WTC11 (cell line): Measurements from ENCODE around the gene MGAT4C. TPM values are rescaled to one million over a fixed set of nuclear protein-coding genes. Genes with fewer than 3 reads are reported as not detected.
"Not testable (repeated sequence)": the region's sequence is repeated elsewhere in the genome, so short reads cannot be mapped to it uniquely, and the experiment has no call there.

Experiments
- ATAC-seq: fragments of 200-7000 bp; cut with Tn5 transposase; 2 replicates; pipeline ENCODE4 v1.10.0; 2021; ENCODE audit warnings: mild to moderate bottlenecking, moderate library complexity
- Bru-seq: library from RNA; stranded (reverse); fragments of 400-500 nt; gene quantifications from one replicate; lab custom pipeline; 2021; lab: Mats Ljungman, UMichigan
- CTCF ChIA-PET: fragments of 300-600 bp; sonication (Branson Sonifier 250); formaldehyde crosslinking; loops from one replicate; lab custom pipeline; 2021; ENCODE audit warnings: antibody characterized with exemption; lab: Charles Lee
- POLR2A ChIA-PET: fragments of 350-600 bp; sonication (Branson Sonifier 250); formaldehyde crosslinking; loops from one replicate; lab custom pipeline; 2021; ENCODE audit warnings: antibody characterized with exemption; lab: Charles Lee
- DNase-seq: peaks from one replicate; pipeline ENCODE4 v3.0.0; 2021; ENCODE audit warnings: low spot score
- H3K27ac Mint-ChIP-seq: 2 replicates; pipeline ENCODE4 v1.8.0; 2021; ENCODE audit warnings: mixed read lengths
- H3K27me3 Mint-ChIP-seq: 2 replicates; pipeline ENCODE4 v1.8.0; 2021; ENCODE audit warnings: low read depth, mild to moderate bottlenecking, moderate library complexity, mixed read lengths
- H3K36me3 Mint-ChIP-seq: 2 replicates; pipeline ENCODE4 v1.8.0; 2021; ENCODE audit warnings: mixed read lengths
- H3K4me1 Mint-ChIP-seq: 2 replicates; pipeline ENCODE4 v1.8.0; 2022; ENCODE audit warnings: mixed read lengths
- H3K4me3 Mint-ChIP-seq: 2 replicates; pipeline ENCODE4 v1.8.0; 2021; ENCODE audit warnings: mild to moderate bottlenecking, moderate library complexity, mixed read lengths
- H3K9me3 Mint-ChIP-seq: 2 replicates; pipeline ENCODE4 v1.8.0; 2021; ENCODE audit warnings: mixed read lengths
- ATF2 ChIP-seq: sonication (generic); formaldehyde crosslinking; IDR thresholded peaks from 2 replicates; pipeline ENCODE4 v1.8.1; 2022; ENCODE audit warnings: low read depth, missing genetic modification reagents, borderline replicate concordance
- CBFB ChIP-seq: sonication (generic); formaldehyde crosslinking; IDR thresholded peaks from 2 replicates; pipeline ENCODE4 v1.8.1; 2022; ENCODE audit warnings: mild to moderate bottlenecking, low read depth, missing genetic modification reagents
- CTCF ChIP-seq: fragments of 200-600 bp; IDR thresholded peaks from 2 replicates; pipeline ENCODE4 v1.8.0; 2022; ENCODE audit warnings: antibody characterized with exemption
- EMX1 ChIP-seq: fragments of 250-450 bp; sonication (Bioruptor Pico); IDR thresholded peaks from 2 replicates; pipeline ENCODE4 v1.8.0; 2021; ENCODE audit warnings: mild to moderate bottlenecking
- ESRRA ChIP-seq: sonication (generic); formaldehyde crosslinking; IDR thresholded peaks from 2 replicates; pipeline ENCODE4 v1.8.1; 2022; ENCODE audit warnings: mild to moderate bottlenecking, missing genetic modification reagents, borderline replicate concordance
- HMGA2 ChIP-seq: fragments of 250-450 bp; sonication (Bioruptor Pico); IDR thresholded peaks from 2 replicates; pipeline ENCODE4 v1.4.0; 2021; ENCODE audit warnings: mild to moderate bottlenecking, moderate library complexity
- HMGXB4 ChIP-seq: sonication (generic); formaldehyde crosslinking; IDR thresholded peaks from 2 replicates; pipeline ENCODE4 v1.8.1; 2023; ENCODE audit warnings: mild to moderate bottlenecking, moderate library complexity, missing genetic modification reagents
- JUN ChIP-seq: sonication (generic); formaldehyde crosslinking; IDR thresholded peaks from 2 replicates; pipeline ENCODE4 v1.8.0; 2023; ENCODE audit warnings: mild to moderate bottlenecking, missing genetic modification reagents
- MYBL2 ChIP-seq: sonication (generic); formaldehyde crosslinking; IDR thresholded peaks from 2 replicates; pipeline ENCODE4 v1.8.1; 2023; ENCODE audit warnings: mild to moderate bottlenecking, moderate library complexity, missing genetic modification reagents
- SMAD3 ChIP-seq: sonication (generic); formaldehyde crosslinking; IDR thresholded peaks from 2 replicates; pipeline ENCODE4 v1.8.0; 2022; ENCODE audit warnings: missing genetic modification reagents, mild to moderate bottlenecking, borderline replicate concordance
- TCF7 ChIP-seq: sonication (generic); formaldehyde crosslinking; IDR thresholded peaks from 2 replicates; pipeline ENCODE4 v1.8.0; 2022; ENCODE audit warnings: mild to moderate bottlenecking, low read depth, missing genetic modification reagents, moderate library complexity
- USF2 ChIP-seq: sonication (generic); formaldehyde crosslinking; IDR thresholded peaks from 2 replicates; pipeline ENCODE4 v1.8.1; 2023; ENCODE audit warnings: mild to moderate bottlenecking, missing genetic modification reagents, moderate library complexity
- ZBTB21 ChIP-seq: sonication (generic); formaldehyde crosslinking; IDR thresholded peaks from 2 replicates; pipeline ENCODE4 v1.8.1; 2023; ENCODE audit warnings: mild to moderate bottlenecking, missing genetic modification reagents, borderline replicate concordance
- ZNF138 ChIP-seq: sonication (generic); formaldehyde crosslinking; conservative IDR thresholded peaks from 2 replicates; pipeline ENCODE4 v1.8.1; 2022; ENCODE audit warnings: mild to moderate bottlenecking, moderate library complexity, missing genetic modification reagents
- ZNF263 ChIP-seq: sonication (generic); formaldehyde crosslinking; IDR thresholded peaks from 2 replicates; pipeline ENCODE4 v1.8.1; 2022; ENCODE audit warnings: low read depth, mild to moderate bottlenecking, moderate library complexity, missing genetic modification reagents
- ZNF396 ChIP-seq: fragments of 250-450 bp; sonication (Bioruptor Pico); IDR thresholded peaks from 2 replicates; pipeline ENCODE4 v1.8.0; 2021; ENCODE audit warnings: mild to moderate bottlenecking, moderate library complexity, borderline replicate concordance
- long read RNA-seq, 3 experiments: library from RNA in 1 of 3; library from capped mRNA in 1 of 3; library from polyadenylated mRNA in 1 of 3; unstranded in 2 of 3; stranded (forward) in 1 of 3; transcript quantifications; one replicate each; pipeline ENCODE4 v2.0.0, GENCODE V29; 2021
- total RNA-seq: library from RNA; stranded (reverse); gene quantifications from 3 replicates; pipeline ENCODE4 v1.2.3, GENCODE V29; 2021

Gene MGAT4C
- 2.2 to 4.8 TPM (median 2.4 TPM) in 3 replicates for total RNA-seq
- percentile 53 among the genes with signal in this experiment for Bru-seq, nascent RNA
- long read RNA-seq, experiment 1, full-length matches to known transcripts = 5 of 22 reads
- long read RNA-seq, experiment 1, partial matches to known transcripts = 2 of 22 reads
- long read RNA-seq, experiment 1, other reads (novel, unspliced or antisense) = 15 of 22 reads
- long read RNA-seq, experiment 2, full-length matches to known transcripts = 1 of 2 reads
- long read RNA-seq, experiment 2, partial matches to known transcripts = 0 of 2 reads
- long read RNA-seq, experiment 2, other reads (novel, unspliced or antisense) = 1 of 2 reads
- long read RNA-seq, experiment 3, full-length matches to known transcripts = 2 of 5 reads
- long read RNA-seq, experiment 3, partial matches to known transcripts = 0 of 5 reads
- long read RNA-seq, experiment 3, other reads (novel, unspliced or antisense) = 3 of 5 reads

- DNase-seq (no peak), ATAC-seq (no peak; the same call in 1 of the 2 replicates)
- no peak for TF ChIP-seq ZNF138 (CRISPR knock-in tag)
- POLR2A ChIA-PET = no interaction called here
- Mint-ChIP-seq H3K36me3 (no peaks in the 10 kb centered on the region), H3K27ac (peak within 1 kb of the TSS; percentile 33; the same call in 1 of the 2 replicates), H3K4me1 (peaks cover 15% of the 10 kb centered on the region), H3K27me3 (no peaks in the 10 kb centered on the region), H3K9me3 (no peaks in the 10 kb centered on the region), H3K4me3 (no peak within 1 kb of the TSS)
- CTCF ChIA-PET = no interaction called here
These were observed at the start of gene MGAT4C for GRCh38 chr12:86256163-86256562. Gene MGAT4C, minus strand, starts transcription at chr12:86256391.

- DNase-seq, H3K4me1 Mint-ChIP-seq, CTCF ChIA-PET, H3K4me3 Mint-ChIP-seq, H3K9me3 Mint-ChIP-seq, H3K27ac Mint-ChIP-seq, ATAC-seq, H3K27me3 Mint-ChIP-seq, POLR2A ChIA-PET: not testable (repeated sequence)
- peaks cover 11% of the 10 kb centered on the region for H3K36me3 Mint-ChIP-seq
These were observed 40.2 kb upstream of the MGAT4C start for GRCh38 chr12:86296396-86296795.

- ATAC-seq (no peak), DNase-seq (no peak)
- ChIA-PET POLR2A (no interaction called here), CTCF (no interaction called here)
- Mint-ChIP-seq H3K27me3 (no peaks in the 10 kb centered on the region), H3K27ac (no peak overlapping the region), H3K4me3 (no peak overlapping the region), H3K36me3 (peaks cover 20% of the 10 kb centered on the region), H3K4me1 (no peaks in the 10 kb centered on the region), H3K9me3 (peaks cover 13% of the 10 kb centered on the region)
- no peak for TF ChIP-seq HMGXB4 (CRISPR knock-in tag)
- no peak for TF ChIP-seq ATF2 (CRISPR knock-in tag)
- TF ChIP-seq ZNF396 (CRISPR knock-in tag) = no peak
- TF ChIP-seq HMGA2 (CRISPR knock-in tag) = no peak
- no peak for TF ChIP-seq EMX1 (CRISPR knock-in tag)
These were observed 37.6 kb upstream of the MGAT4C start for GRCh38 chr12:86293682-86294240.

GRCh38 chr12:86292480-86292879 is 36.3 kb upstream of the MGAT4C start:
- TF ChIP-seq SMAD3 (CRISPR knock-in tag) = no peak
- TF ChIP-seq USF2 (CRISPR knock-in tag) = no peak
- TF ChIP-seq MYBL2 (CRISPR knock-in tag) = no peak
- TF ChIP-seq, all 79 proteins: peak for 0
- peaks cover 20% of the 10 kb centered on the region for H3K36me3 Mint-ChIP-seq
- no peaks in the 10 kb centered on the region for H3K27me3 Mint-ChIP-seq
- H3K4me1 Mint-ChIP-seq = no peaks in the 10 kb centered on the region
- H3K4me3 Mint-ChIP-seq = no peak overlapping the region
- H3K9me3 Mint-ChIP-seq = peaks cover 23% of the 10 kb centered on the region
- ChIA-PET CTCF (no interaction called here), POLR2A (no interaction called here)
- DNase-seq (no peak), ATAC-seq (no peak)
- no peak overlapping the region for H3K27ac Mint-ChIP-seq

GRCh38 chr12:86290615-86291014 is 34.4 kb upstream of the MGAT4C start:
- H3K4me1 Mint-ChIP-seq = no peaks in the 10 kb centered on the region
- no peak for DNase-seq
- no peaks in the 10 kb centered on the region for H3K27me3 Mint-ChIP-seq
- peaks cover 22% of the 10 kb centered on the region for H3K9me3 Mint-ChIP-seq
- no peak overlapping the region for H3K27ac Mint-ChIP-seq
- ChIA-PET POLR2A (interaction anchor here (1.3 kb wide), 1 partner anchor 26 kb away, joined by 4 read pairs; no protein-coding TSS in a partner anchor), CTCF (no interaction called here)
- no peak for ATAC-seq
- H3K4me3 Mint-ChIP-seq = no peak overlapping the region
- peaks cover 17% of the 10 kb centered on the region for H3K36me3 Mint-ChIP-seq
- no peak for TF ChIP-seq ZBTB21 (CRISPR knock-in tag)
- TF ChIP-seq JUN (CRISPR knock-in tag) = no peak
- TF ChIP-seq ESRRA (CRISPR knock-in tag) = no peak
- TF ChIP-seq CTCF = no peak
- TF ChIP-seq ZNF263 (CRISPR knock-in tag) = no peak
- TF ChIP-seq HMGXB4 (CRISPR knock-in tag) = no peak
- no peak for TF ChIP-seq TCF7 (CRISPR knock-in tag)
- TF ChIP-seq CBFB (CRISPR knock-in tag) = no peak
- no peak for TF ChIP-seq ZNF396 (CRISPR knock-in tag)
